Activated CD4-positive, alpha-beta T cell treated with anti-CD3 and anti-CD28 coated beads, Interleukin-2, amount 50 U/mL, for 24 hours (primary cell): ENCODE results near the gene TPM2.

Source experiments
- DNase-seq, 2 donors: peaks; one replicate each; pipeline ENCODE4 v3.0.0-alpha.2; 2020; ENCODE audit warnings: low read depth in 1 of 2, low spot score in 1 of 2

The TPM2 gene

DNA sequence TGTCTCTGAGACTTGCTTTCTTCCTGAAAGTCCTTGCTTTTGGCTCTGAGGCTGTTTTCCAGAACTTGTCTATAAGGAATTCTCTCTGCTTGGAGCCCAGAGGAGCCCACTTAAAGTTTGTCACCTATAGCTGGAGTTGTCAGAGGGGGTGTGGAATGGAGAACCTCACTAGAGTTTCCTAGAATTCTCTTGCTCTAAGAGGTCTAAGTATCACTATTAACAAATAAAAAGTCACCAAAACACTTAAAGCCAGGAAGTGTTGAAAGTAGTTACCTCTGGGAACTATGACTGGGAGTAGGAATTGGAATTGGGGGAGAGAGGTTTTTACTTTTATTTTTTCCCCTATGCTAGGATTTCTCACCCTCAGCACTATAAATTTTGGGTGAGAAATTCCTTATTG is 54.0 kb downstream of the TPM2 start:
- DNase-seq: no peak
